Measurements from ENCODE around the gene USP44. TPM values are rescaled to one million over a fixed set of nuclear protein-coding genes. Genes with fewer than 3 reads are reported as not detected.

USP44 gene
- polyA plus RNA-seq, 1 experiment, result 62.0 TPM

DNA sequence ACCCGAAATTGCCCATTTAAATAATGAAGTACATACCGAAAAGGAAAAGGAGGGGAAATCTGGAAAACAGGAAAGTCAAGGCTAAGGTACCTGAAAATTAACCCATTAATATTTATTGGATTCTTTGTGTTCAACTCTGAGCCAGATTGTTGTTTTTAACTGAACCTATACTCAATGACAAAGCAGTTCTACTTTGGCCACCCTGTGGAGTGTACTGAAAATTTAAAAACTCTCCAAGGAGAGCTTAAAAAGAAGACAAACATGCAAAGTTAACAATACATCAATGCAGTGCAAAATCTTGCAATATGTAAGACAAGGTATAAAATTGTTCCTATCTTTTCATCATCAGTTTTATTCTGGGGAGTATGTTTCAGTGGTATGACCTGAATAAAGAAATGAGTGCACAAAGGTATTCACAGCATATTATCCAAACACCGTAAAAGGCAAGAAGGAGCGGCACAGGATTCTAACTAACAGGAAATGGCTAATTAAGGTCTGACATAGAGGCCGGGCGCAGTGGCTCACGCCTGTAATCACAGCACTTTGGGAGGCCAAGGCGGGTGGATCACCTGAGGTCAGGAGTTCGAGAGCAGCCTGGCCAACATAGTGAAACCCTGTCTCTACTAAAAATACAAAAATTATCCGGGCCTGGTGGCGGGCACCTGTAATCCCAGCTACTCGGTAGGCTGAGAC is 1.7 kb downstream of the USP44 start:
- CTCF ChIA-PET, result no interaction called here
- no peaks in the 10 kb centered on the region for H3K27me3 ChIP-seq (ENCODE audit: control insufficient read depth, insufficient read depth, low read length)
- H3K4me3 ChIP-seq (ENCODE audit: low read depth, low read length), result peak overlapping the region; percentile 62

DNA sequence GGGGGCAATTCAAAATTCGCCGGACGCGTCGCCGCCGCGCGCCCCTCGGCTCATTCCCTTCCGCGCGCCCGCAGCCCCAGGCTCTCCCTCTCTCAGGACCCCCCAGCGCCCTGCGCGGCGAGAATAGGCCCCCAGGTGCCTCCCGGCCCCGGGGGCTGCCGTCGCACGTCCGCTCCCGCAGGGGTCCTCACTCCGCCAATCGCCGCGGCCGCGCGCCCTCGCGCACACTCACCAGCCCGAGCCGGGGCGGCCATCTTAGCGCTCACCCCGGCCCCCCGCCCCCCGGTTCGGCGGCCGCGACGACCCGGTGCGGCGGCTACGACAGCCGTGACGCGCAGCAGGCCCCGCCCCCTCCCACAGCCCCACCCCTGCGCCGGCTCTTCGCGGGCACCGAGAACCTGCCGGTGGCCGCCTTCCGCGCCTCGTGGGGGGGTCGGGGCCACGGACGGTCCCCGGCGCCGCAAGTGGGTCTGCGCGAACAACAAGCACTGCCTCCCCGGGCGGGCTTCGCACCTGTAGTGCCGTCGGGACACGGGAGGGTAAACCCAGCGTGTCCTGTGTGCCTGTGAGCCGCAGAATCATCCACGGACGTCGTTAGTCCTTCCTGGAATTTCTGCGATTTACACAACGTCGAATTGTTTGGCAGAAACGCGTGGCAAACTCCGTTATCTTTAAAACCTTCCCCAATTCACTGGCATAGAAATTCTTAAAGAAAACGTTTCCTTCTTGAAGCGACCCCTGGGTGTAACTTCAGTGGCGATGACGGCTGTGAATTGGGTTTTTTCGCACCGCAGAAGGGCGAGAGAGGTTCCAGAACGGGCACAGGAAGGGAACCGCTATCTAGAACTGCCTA is 2.5 kb downstream of the USP44 start:
- Histone ChIP-seq H3K27ac (ENCODE audit: low read depth, low read length) (peak overlapping the region; percentile 99), H3K4me3 (ENCODE audit: low read depth, low read length) (peak overlapping the region; percentile 84), H3K27me3 (ENCODE audit: control insufficient read depth, insufficient read depth, low read length) (no peaks in the 10 kb centered on the region), H3K9me3 (ENCODE audit: control insufficient read depth, insufficient read depth, low read length) (peaks cover 3% of the 10 kb centered on the region; the same call in 1 of the 2 replicates)
- ChIA-PET POLR2A (interaction anchor here (1.4 kb wide), 1 partner anchor 75 kb away, joined by 7 read pairs; the partner anchor contains the start of gene METAP2), CTCF (no interaction called here)
- no peak for DNase-seq (ENCODE audit: low read depth, low spot score)
- TF ChIP-seq, protein P1, sequence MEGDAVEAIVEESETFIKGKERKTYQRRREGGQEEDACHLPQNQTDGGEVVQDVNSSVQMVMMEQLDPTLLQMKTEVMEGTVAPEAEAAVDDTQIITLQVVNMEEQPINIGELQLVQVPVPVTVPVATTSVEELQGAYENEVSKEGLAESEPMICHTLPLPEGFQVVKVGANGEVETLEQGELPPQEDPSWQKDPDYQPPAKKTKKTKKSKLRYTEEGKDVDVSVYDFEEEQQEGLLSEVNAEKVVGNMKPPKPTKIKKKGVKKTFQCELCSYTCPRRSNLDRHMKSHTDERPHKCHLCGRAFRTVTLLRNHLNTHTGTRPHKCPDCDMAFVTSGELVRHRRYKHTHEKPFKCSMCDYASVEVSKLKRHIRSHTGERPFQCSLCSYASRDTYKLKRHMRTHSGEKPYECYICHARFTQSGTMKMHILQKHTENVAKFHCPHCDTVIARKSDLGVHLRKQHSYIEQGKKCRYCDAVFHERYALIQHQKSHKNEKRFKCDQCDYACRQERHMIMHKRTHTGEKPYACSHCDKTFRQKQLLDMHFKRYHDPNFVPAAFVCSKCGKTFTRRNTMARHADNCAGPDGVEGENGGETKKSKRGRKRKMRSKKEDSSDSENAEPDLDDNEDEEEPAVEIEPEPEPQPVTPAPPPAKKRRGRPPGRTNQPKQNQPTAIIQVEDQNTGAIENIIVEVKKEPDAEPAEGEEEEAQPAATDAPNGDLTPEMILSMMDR (IDR thresholded peaks at IDR 0.05; ENCODE audit: low read depth, low read length), result no peak

More for the DNA sequence above, 1.7 kb downstream of the USP44 start:
- H3K27ac ChIP-seq (ENCODE audit: low read depth, low read length), result no peak overlapping the region
- POLR2A ChIA-PET, result no interaction called here
- DNase-seq (ENCODE audit: low read depth, low spot score), result no peak
- TF ChIP-seq, protein P1 (IDR thresholded peaks at IDR 0.05; ENCODE audit: low read depth, low read length), result no peak
- peaks cover 2% of the 10 kb centered on the region; the same call in 1 of the 2 replicates for H3K9me3 ChIP-seq (ENCODE audit: control insufficient read depth, insufficient read depth, low read length)

GRCh38 chr12:95548056-95548538 is 3.2 kb downstream of the USP44 start:
- TF ChIP-seq, protein P1 (IDR thresholded peaks at IDR 0.05; ENCODE audit: low read depth, low read length), result no peak
- no peaks in the 10 kb centered on the region for H3K27me3 ChIP-seq (ENCODE audit: control insufficient read depth, insufficient read depth, low read length)
- peak overlapping the region; percentile 84 for H3K4me3 ChIP-seq (ENCODE audit: low read depth, low read length)
- CTCF ChIA-PET, result interaction anchor here (0.6 to 1.7 kb wide), 2 partner anchors 21 to 27 kb away, joined by 3 to 10 read pairs; no protein-coding TSS in a partner anchor
- peaks cover 6% of the 10 kb centered on the region; the same call in 1 of the 2 replicates for H3K9me3 ChIP-seq (ENCODE audit: control insufficient read depth, insufficient read depth, low read length)
- DNase-seq (ENCODE audit: low read depth, low spot score), result no peak
- H3K27ac ChIP-seq (ENCODE audit: low read depth, low read length), result peak overlapping the region; percentile 99
- POLR2A ChIA-PET, result interaction anchor here (0.7 to 1.6 kb wide), 4 partner anchors 10 to 89 kb away, joined by 3 to 7 read pairs (median 5); partner anchors contain the start of gene METAP2

DNA sequence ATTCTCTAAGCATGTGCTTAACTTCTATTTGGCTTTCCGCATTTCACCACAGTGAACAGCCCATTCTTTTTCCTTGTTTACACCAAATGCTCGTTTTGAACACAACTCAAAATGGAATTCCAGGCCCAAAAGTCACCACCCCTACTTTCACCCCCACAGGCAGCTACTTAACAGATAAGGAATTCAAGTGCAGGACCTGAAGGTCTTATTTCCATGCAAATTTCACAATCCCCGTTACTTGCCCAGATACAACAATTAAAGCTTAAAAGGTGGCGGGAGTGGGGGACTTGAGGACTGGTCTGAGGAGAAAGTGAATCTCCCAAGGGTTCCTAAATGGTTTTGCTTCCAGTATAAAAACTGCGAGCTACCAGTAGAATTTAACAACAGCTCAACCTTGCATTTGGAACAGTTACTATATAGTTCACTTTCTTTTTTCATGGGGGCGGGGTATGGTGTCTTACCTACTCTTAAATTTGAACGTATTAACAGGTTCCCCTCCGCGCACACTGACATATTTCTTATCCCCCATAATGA is 3.7 kb downstream of the USP44 start:
- CTCF ChIA-PET, result interaction anchor here (0.6 to 1.7 kb wide), 4 partner anchors 13 to 301 kb away, joined by 3 to 10 read pairs (median 6); no protein-coding TSS in a partner anchor
- POLR2A ChIA-PET, result interaction anchor here (0.6 to 1.6 kb wide), 5 partner anchors 9 to 379 kb away, joined by 3 to 7 read pairs (median 4); partner anchors contain the start of gene METAP2
- peak overlapping the region; percentile 84 for H3K4me3 ChIP-seq (ENCODE audit: low read depth, low read length)
- no peaks in the 10 kb centered on the region for H3K27me3 ChIP-seq (ENCODE audit: control insufficient read depth, insufficient read depth, low read length)
- peak; percentile 92 for DNase-seq (ENCODE audit: low read depth, low spot score)
- TF ChIP-seq, protein P1 (IDR thresholded peaks at IDR 0.05; ENCODE audit: low read depth, low read length), result no peak
- H3K27ac ChIP-seq (ENCODE audit: low read depth, low read length), result peak overlapping the region; percentile 99
- peaks cover 6% of the 10 kb centered on the region; the same call in 1 of the 2 replicates for H3K9me3 ChIP-seq (ENCODE audit: control insufficient read depth, insufficient read depth, low read length)
